ENCODE data around the gene ATCAY. TPM values are rescaled to one million over a fixed set of nuclear protein-coding genes. Genes with fewer than 3 reads are reported as not detected.
"Not testable (repeated sequence)": the region's sequence is repeated elsewhere in the genome, so short reads cannot be mapped to it uniquely, and the experiment has no call there.

ATCAY gene
- total and polyA plus RNA-seq, 2 of the 13 experiments (the other 11 are each of a cell fraction or from before 2014, with no cell fraction given), result not detected

DNA sequence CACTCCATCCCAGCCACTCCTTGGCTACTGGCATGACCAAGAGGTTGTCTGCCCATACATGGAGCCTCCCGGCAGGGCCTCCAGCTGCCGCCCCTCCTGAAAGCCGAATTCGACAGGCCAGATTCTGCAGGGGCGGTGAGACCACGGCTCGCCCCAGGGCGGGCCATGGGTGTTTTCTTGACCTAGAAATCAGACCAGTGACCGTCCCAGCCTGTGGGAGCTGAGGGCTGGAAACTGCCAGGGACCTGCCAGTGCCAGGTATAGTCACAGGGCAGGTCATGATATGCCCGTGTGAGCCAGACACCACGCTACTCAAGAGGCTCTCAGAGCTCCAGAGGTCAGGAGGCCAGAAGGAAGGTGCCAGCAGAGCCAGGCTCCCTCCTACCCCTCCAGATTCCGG lies 73.6 kb downstream of the ATCAY start (continued):
- TF ChIP-seq RBFOX2 (IDR thresholded peaks at IDR 0.05; ENCODE audit: low read depth, low read length) (no peak), POLR2AphosphoS5 (IDR thresholded peaks at IDR 0.05; ENCODE audit: low read depth, low read length) (no peak), ZNF788 (CRISPR knock-in tag; IDR thresholded peaks at IDR 0.05; ENCODE audit: borderline replicate concordance) (no peak), ZNF282 (IDR thresholded peaks at IDR 0.05; ENCODE audit: partially characterized antibody) (no peak), ZNF430 (CRISPR knock-in tag; IDR thresholded peaks at IDR 0.05) (no peak), ZNF543 (CRISPR knock-in tag; IDR thresholded peaks at IDR 0.05) (no peak), SRSF9 (IDR thresholded peaks at IDR 0.05; ENCODE audit: borderline replicate concordance, insufficient read depth, low read depth, low read length, poor library complexity, severe bottlenecking) (no peak)

DNA sequence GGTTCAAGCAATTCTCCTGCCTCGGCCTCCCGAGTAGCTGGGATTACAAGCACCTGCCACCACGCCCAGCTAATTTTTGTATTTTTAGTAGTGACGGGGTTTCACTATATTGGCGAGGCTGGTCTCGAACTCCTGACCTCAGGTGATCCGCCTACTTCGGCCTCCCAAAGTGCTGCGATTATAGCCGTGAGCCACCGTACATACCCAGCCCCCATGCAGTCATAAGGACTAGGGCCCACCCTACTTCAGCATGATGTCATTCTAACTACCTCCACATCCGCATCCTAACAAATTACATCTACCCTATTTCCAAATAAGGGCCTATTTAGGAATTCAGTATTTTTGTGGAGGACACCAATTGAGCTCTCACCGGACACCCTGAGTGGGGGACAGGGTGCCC lies 74.8 kb downstream of the ATCAY start:
- H3K27ac ChIP-seq (ENCODE audit: extremely low read length, insufficient read depth, low read length); H3K79me2 ChIP-seq (ENCODE audit: insufficient read depth, low read length); BruUV-seq (replicated peaks); H4K20me1 ChIP-seq (ENCODE audit: insufficient read depth, low read length); CTCF ChIA-PET (ENCODE audit: low intra/inter-chr PET ratio, low total read pairs); ATAC-seq; H3K4me3 ChIP-seq (replicated peaks in 1 of 3; ENCODE audit: insufficient read depth in 1 of 3, low read depth in 2 of 3, low read length in 3 of 3); H3K36me3 ChIP-seq (replicated peaks in 1 of 2; ENCODE audit: control insufficient read depth in 1 of 2, insufficient read depth in 2 of 2, low read length in 2 of 2); FAIRE-seq; H3K27me3 ChIP-seq (ENCODE audit: control insufficient read depth in 1 of 2, insufficient read depth in 2 of 2, low read length in 2 of 2); H3K4me1 ChIP-seq (ENCODE audit: insufficient read depth, low read length); intact Hi-C loops (cut with micrococcal nuclease; ENCODE audit: unreplicated experiment); DNase-seq (ENCODE audit: low spot score); H2AFZ ChIP-seq (ENCODE audit: low read length); H3K9ac ChIP-seq (ENCODE audit: insufficient read depth, low read depth, low read length); H3K9me3 ChIP-seq (ENCODE audit: low read length); H3K4me2 ChIP-seq (ENCODE audit: low read depth, low read length); in situ Hi-C loops (cut with HindIII; ENCODE audit: extremely low pct_ligation_motif_present, low pct_unique_long_range_greater_than_20kb); TF ChIP-seq ATF7 (CRISPR knock-in tag; IDR thresholded peaks at IDR 0.05): not testable (repeated sequence)
- peak; percentile 65 for TF ChIP-seq ATF7 (IDR thresholded peaks at IDR 0.05)
- WGBS (ENCODE audit: low lambda C conversion rate), result 84% methylated on average over 13 of the region's 13 CpGs
- POLR2A ChIA-PET, result interaction anchor here (3.7 kb wide), 1 partner anchor 14 kb away, joined by 18 read pairs; no protein-coding TSS in a partner anchor
